Colonic mucosa (tissue), 4 donors: Measurements from ENCODE around the gene CCDC88C. TPM values are rescaled to one million over a fixed set of nuclear protein-coding genes. Genes with fewer than 3 reads are reported as not detected.

ENCODE experiments used
- DNase-seq: peaks from one replicate; pipeline ENCODE4 v3.0.0-alpha.2; 2020
- H3K27ac ChIP-seq: fragments of 200-600 bp; one replicate; pipeline ENCODE4 v1.8.0; 2021
- H3K27me3 ChIP-seq: fragments of 200-600 bp; one replicate; pipeline ENCODE4 v1.8.0; 2021
- H3K36me3 ChIP-seq: fragments of 200-600 bp; one replicate; pipeline ENCODE4 v1.8.0; 2021
- H3K4me1 ChIP-seq: fragments of 200-600 bp; one replicate; pipeline ENCODE4 v1.8.0; 2021; ENCODE audit warnings: mild to moderate bottlenecking
- H3K4me3 ChIP-seq: fragments of 200-600 bp; one replicate; pipeline ENCODE4 v1.8.0; 2021
- H3K9ac ChIP-seq, 2 donors: one replicate each; pipeline ENCODE4 v1.7.0; 2013; ENCODE audit warnings: control low read depth in 2 of 2, low read depth in 2 of 2, low read length in 2 of 2
- H3K9me3 ChIP-seq: fragments of 200-600 bp; one replicate; pipeline ENCODE4 v1.8.0; 2021
- intact Hi-C: fragments of 100-400 bp; cut with DNase I; formaldehyde crosslinking; loops from one replicate; pipeline ENCODE4 v1.14.1; 2022
- total RNA-seq, 2 donors: library from RNA; stranded (reverse); fragmentation: NEBNext Ultra II Directional in 1 of 2; extraction: Animal tissue kit (Norgen Biotek cat#: 25700) in 1 of 2; gene quantifications; one replicate each; pipeline ENCODE4 v1.2.1, GENCODE V29; 2021
- TF ChIP-seq, protein P1 (sequence below): fragments of 200-600 bp; IDR thresholded peaks from one replicate; pipeline ENCODE4 v1.8.0; 2022; ENCODE audit warnings: antibody characterized with exemption, mild to moderate bottlenecking
- donor health status: healthy.
- donor health status: DM: no; HTN: no; CAD: no.
- donor health status: DM: no; HTN: no; CAD: no.

The CCDC88C gene
- total RNA-seq, 2 donors from 2014 or later = 45.6 to 48.0 TPM

DNA sequence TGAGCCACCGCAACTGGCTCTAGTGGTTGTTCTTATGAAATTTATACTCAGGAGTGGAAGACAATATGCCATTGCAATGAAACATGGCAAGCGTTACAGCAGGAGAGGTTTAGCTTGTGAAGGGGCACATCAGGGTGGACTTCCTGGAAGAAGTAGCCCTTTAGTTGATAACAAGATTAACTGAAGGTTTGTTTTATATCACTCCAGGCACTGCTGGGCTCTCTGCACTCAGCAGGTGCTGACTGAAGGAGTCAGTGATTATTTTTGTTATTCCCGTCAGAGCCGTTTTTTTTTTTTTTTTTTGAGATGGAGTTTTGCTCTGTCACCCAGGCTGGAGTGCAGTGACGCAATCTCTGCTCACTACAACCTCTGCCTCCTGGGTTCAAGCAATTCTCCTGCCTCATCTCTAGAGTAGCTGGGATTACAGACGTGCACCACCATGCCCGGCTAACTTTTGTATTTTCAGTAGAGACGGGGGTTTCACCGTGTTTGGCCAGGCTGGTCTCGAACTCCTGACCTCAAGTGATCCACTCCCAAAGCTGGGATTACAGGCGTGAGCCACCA is 155.6 kb downstream of the CCDC88C start:
- Histone ChIP-seq H3K36me3 (no peaks in the 10 kb centered on the region), H3K9me3 (no peaks in the 10 kb centered on the region), H3K27me3 (peaks cover 3% of the 10 kb centered on the region), H3K4me3 (no peak overlapping the region), H3K9ac (no peak overlapping the region), H3K27ac (no peak overlapping the region), H3K4me1 (no peaks in the 10 kb centered on the region)
- TF ChIP-seq, protein P1, sequence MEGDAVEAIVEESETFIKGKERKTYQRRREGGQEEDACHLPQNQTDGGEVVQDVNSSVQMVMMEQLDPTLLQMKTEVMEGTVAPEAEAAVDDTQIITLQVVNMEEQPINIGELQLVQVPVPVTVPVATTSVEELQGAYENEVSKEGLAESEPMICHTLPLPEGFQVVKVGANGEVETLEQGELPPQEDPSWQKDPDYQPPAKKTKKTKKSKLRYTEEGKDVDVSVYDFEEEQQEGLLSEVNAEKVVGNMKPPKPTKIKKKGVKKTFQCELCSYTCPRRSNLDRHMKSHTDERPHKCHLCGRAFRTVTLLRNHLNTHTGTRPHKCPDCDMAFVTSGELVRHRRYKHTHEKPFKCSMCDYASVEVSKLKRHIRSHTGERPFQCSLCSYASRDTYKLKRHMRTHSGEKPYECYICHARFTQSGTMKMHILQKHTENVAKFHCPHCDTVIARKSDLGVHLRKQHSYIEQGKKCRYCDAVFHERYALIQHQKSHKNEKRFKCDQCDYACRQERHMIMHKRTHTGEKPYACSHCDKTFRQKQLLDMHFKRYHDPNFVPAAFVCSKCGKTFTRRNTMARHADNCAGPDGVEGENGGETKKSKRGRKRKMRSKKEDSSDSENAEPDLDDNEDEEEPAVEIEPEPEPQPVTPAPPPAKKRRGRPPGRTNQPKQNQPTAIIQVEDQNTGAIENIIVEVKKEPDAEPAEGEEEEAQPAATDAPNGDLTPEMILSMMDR = no peak
- DNase-seq = no peak
- intact Hi-C loops = no loop called here

DNA sequence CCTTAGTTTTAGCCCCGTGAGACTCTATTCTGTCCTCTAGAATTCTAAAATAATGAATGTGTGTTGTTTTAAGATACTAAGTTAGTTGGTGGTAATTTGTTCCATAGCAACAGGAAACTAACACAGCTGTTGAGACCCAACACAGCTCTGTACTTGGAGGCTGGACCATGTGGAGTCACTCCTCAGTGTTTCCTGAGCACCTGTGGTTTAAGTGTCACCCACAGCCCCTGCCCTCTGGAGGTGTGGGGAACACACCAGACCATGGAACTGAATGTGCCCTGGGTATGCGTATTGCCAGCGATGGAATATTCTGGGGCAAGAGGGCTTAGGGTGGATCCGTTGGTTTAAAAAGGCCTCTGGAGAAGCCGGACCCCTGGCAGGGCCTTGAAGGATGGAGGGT is 156.5 kb downstream of the CCDC88C start:
- Histone ChIP-seq H3K27me3 (peaks cover 3% of the 10 kb centered on the region), H3K9me3 (no peaks in the 10 kb centered on the region), H3K36me3 (no peaks in the 10 kb centered on the region), H3K4me1 (no peaks in the 10 kb centered on the region), H3K9ac (no peak overlapping the region), H3K4me3 (no peak overlapping the region), H3K27ac (no peak overlapping the region)
- TF ChIP-seq, protein P1 = no peak
- no peak for DNase-seq
- intact Hi-C loops = no loop called here

DNA sequence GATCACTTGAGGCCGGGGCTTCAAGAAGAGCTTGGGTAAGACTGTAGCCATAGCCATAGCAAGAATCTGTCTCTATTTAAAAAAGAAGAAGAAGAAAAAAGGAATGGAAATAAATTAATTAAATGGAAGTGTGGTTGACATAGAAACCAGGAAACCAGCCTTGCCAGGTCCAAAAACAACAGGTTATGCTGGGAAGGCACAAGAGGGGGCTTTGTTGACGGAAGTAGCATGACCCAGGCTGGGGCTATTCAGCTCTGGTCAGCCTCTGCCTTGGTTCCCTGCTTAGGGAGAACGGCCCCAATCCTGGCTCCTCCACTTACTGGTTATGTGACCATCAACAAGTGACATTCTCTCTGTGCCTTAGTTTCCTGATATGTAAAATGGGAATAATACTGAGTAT is 158.7 kb downstream of the CCDC88C start:
- Histone ChIP-seq H3K4me1 (no peaks in the 10 kb centered on the region), H3K9me3 (no peaks in the 10 kb centered on the region), H3K4me3 (no peak overlapping the region), H3K27ac (no peak overlapping the region), H3K36me3 (no peaks in the 10 kb centered on the region), H3K9ac (no peak overlapping the region), H3K27me3 (no peaks in the 10 kb centered on the region)
- TF ChIP-seq, protein P1 = no peak
- DNase-seq = no peak
- intact Hi-C loops = no loop called here

DNA sequence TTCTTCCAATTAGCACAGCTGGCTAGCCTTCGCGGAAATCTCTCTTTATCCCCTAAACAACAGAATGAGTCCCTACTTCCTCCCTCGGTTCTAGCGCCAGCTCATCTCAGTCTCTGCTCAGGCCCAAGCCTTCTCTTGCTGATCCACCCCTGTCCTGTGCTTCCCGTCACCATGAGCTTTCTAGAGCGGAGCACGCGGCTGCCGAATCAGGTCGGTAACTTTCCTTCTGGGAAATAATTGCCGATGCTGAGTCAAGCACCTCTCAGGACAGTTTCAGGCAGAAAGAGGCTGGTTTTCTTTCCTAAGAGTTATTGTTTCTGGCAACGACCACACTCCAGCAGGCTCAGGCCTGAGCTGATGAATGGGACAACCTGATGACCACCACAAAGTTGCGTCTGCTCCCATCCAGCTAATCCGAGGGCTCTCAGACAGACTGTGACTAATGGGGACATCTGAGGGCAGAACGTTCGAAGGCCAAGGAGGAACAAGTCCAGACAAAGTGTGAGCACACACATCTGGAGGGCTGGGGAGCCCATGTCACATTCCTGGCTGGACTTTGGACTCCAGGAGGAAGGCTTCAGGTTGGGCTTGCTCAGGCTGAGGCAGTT is 159.5 kb downstream of the CCDC88C start:
- Histone ChIP-seq H3K9ac (no peak overlapping the region), H3K27me3 (no peaks in the 10 kb centered on the region), H3K4me1 (no peaks in the 10 kb centered on the region), H3K27ac (peak overlapping the region; percentile 15), H3K9me3 (no peaks in the 10 kb centered on the region), H3K36me3 (no peaks in the 10 kb centered on the region), H3K4me3 (no peak overlapping the region)
- intact Hi-C loops = no loop called here
- DNase-seq = no peak
- TF ChIP-seq, protein P1 = no peak

DNA sequence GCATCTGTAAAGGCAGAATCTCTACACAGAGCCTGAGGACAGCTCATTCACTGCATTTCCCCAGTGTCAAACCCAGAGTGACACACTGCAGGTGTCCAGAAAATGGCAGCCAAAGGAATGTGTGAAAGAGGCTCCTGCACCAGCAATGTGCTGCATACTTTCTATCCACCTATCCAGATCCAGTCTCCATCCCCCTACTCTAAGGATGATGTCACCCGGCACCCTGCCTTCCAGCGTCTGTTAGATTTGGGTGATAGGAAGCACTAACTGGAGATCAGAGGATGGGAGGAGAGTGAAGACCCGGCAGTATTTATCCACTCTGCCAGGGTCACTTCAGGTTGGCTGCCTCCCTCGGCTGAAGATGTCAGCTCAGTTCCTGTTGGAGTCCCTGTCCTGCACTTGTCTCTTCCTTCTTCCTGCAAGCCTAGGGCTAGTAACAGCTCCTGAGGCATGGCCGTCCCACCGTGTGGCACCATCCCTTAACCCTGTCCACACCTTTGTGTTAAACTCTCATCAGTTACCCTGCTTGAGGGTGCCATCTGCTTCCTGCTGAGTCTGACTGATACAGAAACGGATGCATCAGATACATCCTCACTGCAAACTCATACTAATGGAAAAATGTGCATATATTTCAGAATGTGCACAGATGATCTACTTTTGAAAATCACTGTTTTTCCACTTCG is 160.2 kb downstream of the CCDC88C start:
- no peaks in the 10 kb centered on the region for H3K27me3 ChIP-seq
- H3K4me3 ChIP-seq = no peak overlapping the region
- intact Hi-C loops = no loop called here
- H3K9me3 ChIP-seq = no peaks in the 10 kb centered on the region
- no peaks in the 10 kb centered on the region for H3K4me1 ChIP-seq
- TF ChIP-seq, protein P1 = no peak
- no peak overlapping the region for H3K9ac ChIP-seq
- H3K27ac ChIP-seq = peak overlapping the region; percentile 15
- no peak for DNase-seq
- no peaks in the 10 kb centered on the region for H3K36me3 ChIP-seq
